Uterus (tissue), 2 donors: Measurements from ENCODE around the gene ANXA2R.

ENCODE experiments used
- POLR2A ChIP-seq, 2 donors: fragments of 450-650 bp; IDR thresholded peaks; one replicate each; pipeline ENCODE4 v1.6.1; 2016; ENCODE audit warnings: antibody characterized with exemption in 2 of 2, mild to moderate bottlenecking in 1 of 2, moderate library complexity in 1 of 2
- TF ChIP-seq, protein P1 (sequence below), 4 experiments: fragments of 200-600 bp in 2 of 4; fragments of 450-650 bp in 2 of 4; sonication (generic) in 2 of 4; IDR thresholded peaks; one replicate each; pipeline ENCODE4 v1.5.1; 2016 to 2019; ENCODE audit warnings: antibody characterized with exemption in 4 of 4, mild to moderate bottlenecking in 2 of 4, moderate library complexity in 1 of 4

- TF ChIP-seq, protein P1, sequence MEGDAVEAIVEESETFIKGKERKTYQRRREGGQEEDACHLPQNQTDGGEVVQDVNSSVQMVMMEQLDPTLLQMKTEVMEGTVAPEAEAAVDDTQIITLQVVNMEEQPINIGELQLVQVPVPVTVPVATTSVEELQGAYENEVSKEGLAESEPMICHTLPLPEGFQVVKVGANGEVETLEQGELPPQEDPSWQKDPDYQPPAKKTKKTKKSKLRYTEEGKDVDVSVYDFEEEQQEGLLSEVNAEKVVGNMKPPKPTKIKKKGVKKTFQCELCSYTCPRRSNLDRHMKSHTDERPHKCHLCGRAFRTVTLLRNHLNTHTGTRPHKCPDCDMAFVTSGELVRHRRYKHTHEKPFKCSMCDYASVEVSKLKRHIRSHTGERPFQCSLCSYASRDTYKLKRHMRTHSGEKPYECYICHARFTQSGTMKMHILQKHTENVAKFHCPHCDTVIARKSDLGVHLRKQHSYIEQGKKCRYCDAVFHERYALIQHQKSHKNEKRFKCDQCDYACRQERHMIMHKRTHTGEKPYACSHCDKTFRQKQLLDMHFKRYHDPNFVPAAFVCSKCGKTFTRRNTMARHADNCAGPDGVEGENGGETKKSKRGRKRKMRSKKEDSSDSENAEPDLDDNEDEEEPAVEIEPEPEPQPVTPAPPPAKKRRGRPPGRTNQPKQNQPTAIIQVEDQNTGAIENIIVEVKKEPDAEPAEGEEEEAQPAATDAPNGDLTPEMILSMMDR (IDR thresholded peaks at IDR 0.05): no peak
- no peak for TF ChIP-seq POLR2A (IDR thresholded peaks at IDR 0.05)
These were observed 45.9 kb downstream of the ANXA2R start for GRCh38 chr5:42994246-42994554.
